H9 (cell line): Measurements from ENCODE around the gene FBXO2. TPM values are rescaled to one million over a fixed set of nuclear protein-coding genes. Genes with fewer than 3 reads are reported as not detected.

Experiments
- DNase-seq: peaks from one replicate; pipeline ENCODE4 v3.0.0-alpha.2; 2017
- H2AFZ ChIP-seq: one replicate; pipeline ENCODE4 v1.6.1; 2013; ENCODE audit warnings: mild to moderate bottlenecking, low read length, control low read depth, moderate library complexity
- H2AK5ac ChIP-seq: 2 replicates; pipeline ENCODE4 v1.6.1; 2013; ENCODE audit warnings: low read length, control low read depth, mixed read lengths; ENCODE audit not compliant: insufficient read length
- H2BK120ac ChIP-seq: one replicate; pipeline ENCODE4 v1.6.1; 2013; ENCODE audit warnings: low read depth, mild to moderate bottlenecking, low read length, control low read depth, inconsistent platforms; ENCODE audit not compliant: poor library complexity, severe bottlenecking
- H2BK12ac ChIP-seq: 2 replicates; pipeline ENCODE4 v1.6.1; 2013; ENCODE audit warnings: low read length, control low read depth, mixed read lengths, low read depth; ENCODE audit not compliant: insufficient read length
- H2BK15ac ChIP-seq: 2 replicates; pipeline ENCODE4 v1.6.1; 2013; ENCODE audit warnings: low read depth, low read length, control low read depth
- H2BK20ac ChIP-seq: one replicate; pipeline ENCODE4 v1.6.1; 2013; ENCODE audit warnings: low read depth, mild to moderate bottlenecking, low read length, control low read depth, inconsistent platforms; ENCODE audit not compliant: poor library complexity, severe bottlenecking
- H2BK5ac ChIP-seq: 2 replicates; pipeline ENCODE4 v1.6.1; 2013; ENCODE audit warnings: low read length, control low read depth, mixed read lengths; ENCODE audit not compliant: insufficient read length
- H3K14ac ChIP-seq: 2 replicates; pipeline ENCODE4 v1.6.1; 2013; ENCODE audit warnings: low read length, control low read depth; ENCODE audit not compliant: insufficient read depth
- H3K18ac ChIP-seq: 2 replicates; pipeline ENCODE4 v1.6.1; 2013; ENCODE audit warnings: low read depth, mild to moderate bottlenecking, mixed read lengths, low read length, control low read depth; ENCODE audit not compliant: insufficient read length
- H3K23ac ChIP-seq: 2 replicates; pipeline ENCODE4 v1.6.1; 2013; ENCODE audit warnings: low read length, control low read depth, mixed read lengths, low read depth; ENCODE audit not compliant: insufficient read length
- H3K23me2 ChIP-seq: 2 replicates; pipeline ENCODE4 v1.6.1; 2013; ENCODE audit warnings: low read depth, mild to moderate bottlenecking, mixed read lengths, low read length, control low read depth; ENCODE audit not compliant: insufficient read length, poor library complexity, severe bottlenecking
- H3K27ac ChIP-seq: 2 replicates; pipeline ENCODE4 v1.5.1; 2013; ENCODE audit warnings: low read length, control low read depth, mixed read lengths, low read depth; ENCODE audit not compliant: insufficient read length
- H3K27me3 ChIP-seq: 2 replicates; pipeline ENCODE4 v1.6.1; 2013; ENCODE audit warnings: low read length, control low read depth, inconsistent platforms; ENCODE audit not compliant: insufficient read depth
- H3K4ac ChIP-seq: 2 replicates; pipeline ENCODE4 v1.6.1; 2013; ENCODE audit warnings: low read depth, mild to moderate bottlenecking, control low read depth, inconsistent platforms, low read length, moderate library complexity
- H3K4me1 ChIP-seq: 2 replicates; pipeline ENCODE4 v1.6.1; 2013; ENCODE audit warnings: low read length, control low read depth, inconsistent platforms; ENCODE audit not compliant: insufficient read depth
- H3K4me2 ChIP-seq: 2 replicates; pipeline ENCODE4 v1.6.1; 2013; ENCODE audit warnings: low read length, control low read depth, mixed read lengths; ENCODE audit not compliant: insufficient read length, insufficient read depth
- H3K56ac ChIP-seq: 2 replicates; pipeline ENCODE4 v1.6.1; 2013; ENCODE audit warnings: low read depth, mild to moderate bottlenecking, mixed read lengths, low read length, control low read depth; ENCODE audit not compliant: insufficient read length
- H3K79me1 ChIP-seq: 2 replicates; pipeline ENCODE4 v1.6.1; 2013; ENCODE audit warnings: low read depth, mild to moderate bottlenecking, moderate library complexity, low read length, control low read depth, inconsistent platforms; ENCODE audit not compliant: insufficient read depth, poor library complexity, severe bottlenecking
- H3K79me2 ChIP-seq: 2 replicates; pipeline ENCODE4 v1.6.1; 2013; ENCODE audit warnings: low read length, control low read depth, inconsistent platforms; ENCODE audit not compliant: insufficient read depth
- H3K9ac ChIP-seq: 2 replicates; pipeline ENCODE4 v1.6.1; 2013; ENCODE audit warnings: low read length, control low read depth, mixed read lengths; ENCODE audit not compliant: insufficient read length; ENCODE audit errors: extremely low read depth
- H3K9me3 ChIP-seq: one replicate; pipeline ENCODE4 v1.6.1; 2013; ENCODE audit warnings: low read depth, low read length, inconsistent platforms; ENCODE audit not compliant: control insufficient read depth
- H3T11ph ChIP-seq: one replicate; pipeline ENCODE4 v1.6.1; 2013; ENCODE audit warnings: mild to moderate bottlenecking, low read length, control low read depth, inconsistent platforms
- H4K20me1 ChIP-seq: one replicate; pipeline ENCODE4 v1.6.1; 2013; ENCODE audit not compliant: control insufficient read depth, insufficient read length, insufficient read depth
- H4K5ac ChIP-seq: 2 replicates; pipeline ENCODE4 v1.6.1; 2013; ENCODE audit warnings: low read depth, mild to moderate bottlenecking, mixed read lengths, low read length, control low read depth; ENCODE audit not compliant: insufficient read length
- H4K8ac ChIP-seq: replicated peaks from 2 replicates; pipeline ENCODE4 v1.6.1; 2013; ENCODE audit warnings: low read length, control low read depth, mixed read lengths, low read depth; ENCODE audit not compliant: insufficient read length
- H4K91ac ChIP-seq: 2 replicates; pipeline ENCODE4 v1.6.1; 2013; ENCODE audit warnings: low read depth, mild to moderate bottlenecking, moderate library complexity, mixed read lengths, low read length, control low read depth; ENCODE audit not compliant: insufficient read length
- H3K27ac Mint-ChIP-seq, 3 experiments: 2 replicates in 2 of 3; 3 replicates in 1 of 3; pipeline ENCODE4 v1.8.0; 2020 to 2021; ENCODE audit warnings: mixed read lengths in 3 of 3, mild to moderate bottlenecking in 1 of 3, moderate library complexity in 1 of 3
- H3K27me3 Mint-ChIP-seq: 2 replicates; pipeline ENCODE4 v1.8.0; 2021; ENCODE audit warnings: low read depth, mild to moderate bottlenecking, moderate library complexity, mixed read lengths
- H3K36me3 Mint-ChIP-seq, 3 experiments: 2 replicates in 2 of 3; 3 replicates in 1 of 3; pipeline ENCODE4 v1.8.0; 2020 to 2021; ENCODE audit warnings: low read depth in 3 of 3, mixed read lengths in 3 of 3; ENCODE audit not compliant: insufficient read depth in 1 of 3
- H3K4me1 Mint-ChIP-seq, 2 experiments: 2 replicates each; pipeline ENCODE4 v1.8.0; 2020; ENCODE audit warnings: mixed read lengths in 2 of 2
- H3K4me3 Mint-ChIP-seq, 2 experiments: 2 replicates in 1 of 2; 3 replicates in 1 of 2; pipeline ENCODE4 v1.8.0; 2020 to 2021; ENCODE audit warnings: mild to moderate bottlenecking in 2 of 2, mixed read lengths in 2 of 2, moderate library complexity in 1 of 2
- H3K9me3 Mint-ChIP-seq, 2 experiments: 2 replicates in 1 of 2; 3 replicates in 1 of 2; pipeline ENCODE4 v1.8.0; 2020; ENCODE audit warnings: mild to moderate bottlenecking in 2 of 2, mixed read lengths in 2 of 2, moderate library complexity in 1 of 2
- WGBS: extraction: QIAGEN DNeasy Blood & Tissue Kit; methylation state at CpG from one replicate; pipeline ENCODE4 v1.1.7; 2013; ENCODE audit warnings: missing lambda C conversion rate, low lambda C conversion rate, mixed read lengths; ENCODE audit not compliant: insufficient read length; ENCODE audit errors: extremely low coverage; 5-methylcytosine and 5-hydroxymethylcytosine counted together
- total RNA-seq: library from RNA; stranded (reverse); gene quantifications from 2 replicates; pipeline ENCODE4 v1.2.1, GENCODE V29; 2021
- TF ChIP-seq, protein P1 (sequence below): fragments of 200-600 bp; sonication (generic); conservative IDR thresholded peaks from 3 replicates; pipeline ENCODE4 v1.8.0; 2021; ENCODE audit warnings: antibody characterized with exemption, mild to moderate bottlenecking

The FBXO2 gene
- total RNA-seq, 1 experiment from 2014 or later: 28.9 TPM

DNA sequence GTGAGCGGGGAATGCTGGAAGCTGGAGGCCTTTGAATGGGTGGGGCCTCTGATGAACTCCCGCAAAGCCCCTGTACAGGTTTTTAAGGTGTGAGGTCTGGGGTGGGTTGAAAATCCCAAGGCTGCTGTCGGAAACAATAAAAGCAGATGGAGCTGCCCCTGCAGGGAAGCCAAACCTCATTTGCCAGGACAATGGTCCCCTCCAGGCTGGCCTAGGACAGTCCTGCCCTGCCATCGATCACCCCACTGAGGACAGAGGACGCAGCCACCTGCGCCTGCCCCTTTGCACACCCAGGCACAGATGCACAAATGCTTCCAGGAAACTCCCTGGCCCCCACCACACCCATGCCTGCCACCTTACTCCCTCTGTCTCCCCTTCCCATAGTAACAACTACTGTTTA, 41.6 kb upstream of the FBXO2 start:
- Histone ChIP-seq H4K20me1 (peaks cover 2% of the 10 kb centered on the region), H3K27me3 (no peaks in the 10 kb centered on the region; the same call in 1 of the 2 replicates), H4K5ac (no peak overlapping the region), H3T11ph (no peak overlapping the region), H3K9ac (no peak overlapping the region), H2BK5ac (no peak overlapping the region), H2AFZ (no peak overlapping the region), H2BK120ac (no peak overlapping the region), H2BK20ac (no peak overlapping the region), H2AK5ac (no peak overlapping the region), H3K79me2 (no peaks in the 10 kb centered on the region; the same call in 1 of the 2 replicates), H3K79me1 (no peaks in the 10 kb centered on the region), H3K23ac (no peak overlapping the region), H3K27ac (no peak overlapping the region), H3K14ac (no peak overlapping the region), H3K23me2 (peaks cover 12% of the 10 kb centered on the region), H3K4ac (no peak overlapping the region), H4K91ac (no peak overlapping the region), H3K9me3 (no peaks in the 10 kb centered on the region), H3K4me2 (no peak overlapping the region), H3K18ac (no peak overlapping the region), H2BK12ac (no peak overlapping the region), H3K4me1 (peaks cover 8% of the 10 kb centered on the region), H4K8ac (no peak overlapping the region), H2BK15ac (no peak overlapping the region), H3K56ac (no peak overlapping the region)
- Mint-ChIP-seq H3K4me1 (peaks cover 39 to 47% of the 10 kb centered on the region in 2 experiments), H3K27ac (0 out of 7 replicates have a peak overlapping the region, but pooled peaks of 1 of the 3 experiments have one; percentile 25), H3K4me3 (no peak overlapping the region), H3K36me3 (peaks cover 0 to 5% (median 0%) of the 10 kb centered on the region in 3 experiments; a peak in 2 of 7 replicates), H3K9me3 (no peaks in the 10 kb centered on the region), H3K27me3 (peaks cover 10% of the 10 kb centered on the region)
- no CpG with 5 or more reads among the region's 6 CpGs for WGBS
- no peak for DNase-seq
- TF ChIP-seq, protein P1, sequence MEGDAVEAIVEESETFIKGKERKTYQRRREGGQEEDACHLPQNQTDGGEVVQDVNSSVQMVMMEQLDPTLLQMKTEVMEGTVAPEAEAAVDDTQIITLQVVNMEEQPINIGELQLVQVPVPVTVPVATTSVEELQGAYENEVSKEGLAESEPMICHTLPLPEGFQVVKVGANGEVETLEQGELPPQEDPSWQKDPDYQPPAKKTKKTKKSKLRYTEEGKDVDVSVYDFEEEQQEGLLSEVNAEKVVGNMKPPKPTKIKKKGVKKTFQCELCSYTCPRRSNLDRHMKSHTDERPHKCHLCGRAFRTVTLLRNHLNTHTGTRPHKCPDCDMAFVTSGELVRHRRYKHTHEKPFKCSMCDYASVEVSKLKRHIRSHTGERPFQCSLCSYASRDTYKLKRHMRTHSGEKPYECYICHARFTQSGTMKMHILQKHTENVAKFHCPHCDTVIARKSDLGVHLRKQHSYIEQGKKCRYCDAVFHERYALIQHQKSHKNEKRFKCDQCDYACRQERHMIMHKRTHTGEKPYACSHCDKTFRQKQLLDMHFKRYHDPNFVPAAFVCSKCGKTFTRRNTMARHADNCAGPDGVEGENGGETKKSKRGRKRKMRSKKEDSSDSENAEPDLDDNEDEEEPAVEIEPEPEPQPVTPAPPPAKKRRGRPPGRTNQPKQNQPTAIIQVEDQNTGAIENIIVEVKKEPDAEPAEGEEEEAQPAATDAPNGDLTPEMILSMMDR: no peak
